Transverse colon (tissue), 4 donors: ENCODE measurements around the gene RER1. TPM values are rescaled to one million over a fixed set of nuclear protein-coding genes. Genes with fewer than 3 reads are reported as not detected.

Experiments
- DNase-seq: peaks from one replicate; pipeline ENCODE4 v3.0.0-alpha.2; 2019
- H3K27ac ChIP-seq, 4 donors: fragments of 200-600 bp; sonication (generic); 2 replicates each; pipeline ENCODE4 v1.5.1; 2016 to 2018; ENCODE audit warnings: inconsistent platforms in 4 of 4
- H3K27me3 ChIP-seq: fragments of 200-600 bp; sonication (generic); 2 replicates; pipeline ENCODE4 v1.5.1; 2017; ENCODE audit warnings: inconsistent platforms
- H3K36me3 ChIP-seq, 4 donors: fragments of 200-600 bp; sonication (generic); 2 replicates each; pipeline ENCODE4 v1.5.1; 2017 to 2019; ENCODE audit warnings: inconsistent platforms in 4 of 4
- H3K4me1 ChIP-seq, 4 donors: fragments of 200-600 bp; sonication (generic); 2 replicates each; pipeline ENCODE4 v1.5.1; 2017 to 2020; ENCODE audit warnings: inconsistent platforms in 4 of 4
- H3K4me3 ChIP-seq, 4 donors: fragments of 200-600 bp; sonication (generic); 1 replicate in 1 of 4; 2 replicates in 3 of 4; pipeline versions ENCODE4 v1.5.1 to v1.6.1; 2017 to 2019; ENCODE audit warnings: inconsistent platforms in 4 of 4
- H3K9me3 ChIP-seq, 2 donors: fragments of 200-600 bp; sonication (generic); 2 replicates each; pipeline ENCODE4 v1.5.1; 2017 to 2019; ENCODE audit warnings: inconsistent platforms in 2 of 2
- EP300 ChIP-seq: sonication (generic); formaldehyde crosslinking; IDR thresholded peaks from one replicate; pipeline ENCODE4 v1.6.1; 2017; ENCODE audit warnings: antibody characterized with exemption, low read depth
- POLR2A ChIP-seq: fragments of 450-650 bp; IDR thresholded peaks from one replicate; pipeline ENCODE4 v1.6.1; 2016; ENCODE audit warnings: antibody characterized with exemption, mild to moderate bottlenecking, moderate library complexity
- POLR2AphosphoS5 ChIP-seq, 3 donors: sonication (generic); formaldehyde crosslinking; IDR thresholded peaks; one replicate each; pipeline ENCODE4 v1.6.1; 2016; ENCODE audit warnings: antibody characterized with exemption in 3 of 3
- WGBS, 2 donors: methylation state at CpG; one replicate each; pipeline ENCODE4 v1.1.5; 2018; ENCODE audit warnings: low coverage in 1 of 2; 5-methylcytosine and 5-hydroxymethylcytosine counted together
- in situ Hi-C, 4 donors: fragments of 200-750 bp; cut with MboI; loops; one replicate each; pipeline versions ENCODE4 v1.15.0 to v1.15.1; 2017; ENCODE audit warnings: low sequenced_read_pairs in 3 of 4, low pct_ligation_motif_present in 1 of 4, low pct_unique_long_range_greater_than_20kb in 1 of 4
- intact Hi-C: fragments of 100-400 bp; cut with DNase I; formaldehyde crosslinking; loops from one replicate; pipeline ENCODE4 v1.15.1; 2023; ENCODE audit warnings: low total_unique reads
- total RNA-seq, 4 donors: library from RNA; depleted of rRNA; stranded (reverse); fragments of >200 nt; gene quantifications; one replicate each; pipeline ENCODE4 v1.1.0, GENCODE V29; 2016
- TF ChIP-seq, protein P1 (sequence below), 5 experiments: fragments of 200-600 bp in 3 of 5; fragments of 450-650 bp in 2 of 5; sonication (generic) in 3 of 5; IDR thresholded peaks; 1 replicate in 2 of 5; 2 replicates in 3 of 5; pipeline ENCODE4 v1.5.1; 2016 to 2017; ENCODE audit warnings: antibody characterized with exemption in 5 of 5, inconsistent platforms in 3 of 5, mild to moderate bottlenecking in 2 of 5, moderate library complexity in 1 of 5

RER1 gene, protein sequence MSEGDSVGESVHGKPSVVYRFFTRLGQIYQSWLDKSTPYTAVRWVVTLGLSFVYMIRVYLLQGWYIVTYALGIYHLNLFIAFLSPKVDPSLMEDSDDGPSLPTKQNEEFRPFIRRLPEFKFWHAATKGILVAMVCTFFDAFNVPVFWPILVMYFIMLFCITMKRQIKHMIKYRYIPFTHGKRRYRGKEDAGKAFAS
- 100 to 1,000 TPM in 3 of 4 donors, 10 to 100 TPM in 1; 36.2 to 129 (median 111) TPM for total RNA-seq

- in situ Hi-C loops, result no loop called here
- Histone ChIP-seq H3K27me3 (no peaks in the 10 kb centered on the region), H3K4me1 (peaks cover 23 to 41% (median 28%) of the 10 kb centered on the region in 4 donors), H3K27ac (peak within 1 kb of the TSS; percentile 89 to 91 (median 90)), H3K36me3 (peaks cover 0 to 3% (median 0%) of the 10 kb centered on the region in 4 donors), H3K4me3 (peak within 1 kb of the TSS; percentile 76 to 93 (median 82)), H3K9me3 (no peaks in the 10 kb centered on the region)
- WGBS, 2 donors, result 0% methylated on average over 10 of the region's 103 CpGs; no CpG with 5 or more reads in 1 of the 2 donors
- DNase-seq, result peak; percentile 99
- intact Hi-C loops, result no loop called here
- TF ChIP-seq, protein P1, sequence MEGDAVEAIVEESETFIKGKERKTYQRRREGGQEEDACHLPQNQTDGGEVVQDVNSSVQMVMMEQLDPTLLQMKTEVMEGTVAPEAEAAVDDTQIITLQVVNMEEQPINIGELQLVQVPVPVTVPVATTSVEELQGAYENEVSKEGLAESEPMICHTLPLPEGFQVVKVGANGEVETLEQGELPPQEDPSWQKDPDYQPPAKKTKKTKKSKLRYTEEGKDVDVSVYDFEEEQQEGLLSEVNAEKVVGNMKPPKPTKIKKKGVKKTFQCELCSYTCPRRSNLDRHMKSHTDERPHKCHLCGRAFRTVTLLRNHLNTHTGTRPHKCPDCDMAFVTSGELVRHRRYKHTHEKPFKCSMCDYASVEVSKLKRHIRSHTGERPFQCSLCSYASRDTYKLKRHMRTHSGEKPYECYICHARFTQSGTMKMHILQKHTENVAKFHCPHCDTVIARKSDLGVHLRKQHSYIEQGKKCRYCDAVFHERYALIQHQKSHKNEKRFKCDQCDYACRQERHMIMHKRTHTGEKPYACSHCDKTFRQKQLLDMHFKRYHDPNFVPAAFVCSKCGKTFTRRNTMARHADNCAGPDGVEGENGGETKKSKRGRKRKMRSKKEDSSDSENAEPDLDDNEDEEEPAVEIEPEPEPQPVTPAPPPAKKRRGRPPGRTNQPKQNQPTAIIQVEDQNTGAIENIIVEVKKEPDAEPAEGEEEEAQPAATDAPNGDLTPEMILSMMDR (IDR thresholded peaks at IDR 0.05), result peak in 1 of 5 experiments; percentile 31
- TF ChIP-seq EP300 (no peak), POLR2A (peak; percentile 85), POLR2AphosphoS5 (IDR thresholded peaks at IDR 0.05) (peak; percentile 77 to 96 (median 94))
These were observed at the start of gene RER1, which contains the start of gene MORN1 for GRCh38 chr1:2391041-2391930. RER1 (plus strand) TSS chr1:2391841; CDS start chr1:2395791, 3,950 bp downstream. MORN1 (minus strand) TSS chr1:2391554; CDS start chr1:2391533, 21 bp downstream.

- TF ChIP-seq EP300, result no peak
- TF ChIP-seq POLR2AphosphoS5 (IDR thresholded peaks at IDR 0.05), result no peak
- TF ChIP-seq POLR2A, result no peak
- TF ChIP-seq, protein P1 (IDR thresholded peaks at IDR 0.05), result no peak
- in situ Hi-C loops, result no loop called here
- Histone ChIP-seq H3K9me3 (no peaks in the 10 kb centered on the region), H3K4me3 (no peak overlapping the region), H3K36me3 (no peaks in the 10 kb centered on the region), H3K4me1 (no peaks in the 10 kb centered on the region), H3K27me3 (no peaks in the 10 kb centered on the region), H3K27ac (no peak overlapping the region)
- intact Hi-C loops, result no loop called here
- WGBS, 2 donors, result 81% methylated on average over 21 of the region's 21 CpGs; no CpG with 5 or more reads in 1 of the 2 donors
- DNase-seq, result no peak
These were observed 49.1 kb upstream of the RER1 start for GRCh38 chr1:2342384-2343022.

GRCh38 chr1:2343023-2343935 lies 48.4 kb upstream of the RER1 start:
- 80 to 84% methylated on average over 4 to 34 of the region's 39 CpGs for WGBS, 2 donors
- in situ Hi-C loops (no loop called here), intact Hi-C loops (no loop called here)
- TF ChIP-seq POLR2AphosphoS5 (IDR thresholded peaks at IDR 0.05), result no peak
- TF ChIP-seq POLR2A, result no peak
- TF ChIP-seq, protein P1 (IDR thresholded peaks at IDR 0.05), result no peak
- no peak for TF ChIP-seq EP300
- H3K27ac ChIP-seq, result no peak overlapping the region
- no peaks in the 10 kb centered on the region for H3K4me1 ChIP-seq
- no peaks in the 10 kb centered on the region for H3K27me3 ChIP-seq
- no peak for DNase-seq
- H3K4me3 ChIP-seq, result no peak overlapping the region
- H3K9me3 ChIP-seq, result no peaks in the 10 kb centered on the region
- H3K36me3 ChIP-seq, result no peaks in the 10 kb centered on the region
